ENCODE measurements around the gene ZDHHC13.

GRCh38 chr11:19093976-19094375 is 23.0 kb upstream of the ZDHHC13 start:
- TF ChIP-seq SMC3 (conservative IDR thresholded peaks at IDR 0.05; ENCODE audit: poor library complexity) (no peak), TAF1 (IDR thresholded peaks at IDR 0.05; ENCODE audit: low read depth) (no peak)

Data from neural cell (in vitro differentiated cells).